ENCODE results near the gene KLHL41. TPM values are rescaled to one million over a fixed set of nuclear protein-coding genes. Genes with fewer than 3 reads are reported as not detected.

Gene KLHL41
- polyA plus RNA-seq (2013, experiment 1 of 2), result not detected
- polyA plus RNA-seq (2013, experiment 2 of 2), result not detected

- H3K56ac ChIP-seq (ENCODE audit: low read length), result no peak within 1 kb of the TSS
- no peak within 1 kb of the TSS for H3K4ac ChIP-seq (ENCODE audit: low read depth, low read length)
- H3K27me3 ChIP-seq (ENCODE audit: insufficient read depth, low read length, poor library complexity), result no peaks in the 10 kb centered on the region
- H2BK120ac ChIP-seq (ENCODE audit: low read depth, low read length), result no peak within 1 kb of the TSS
- no peak within 1 kb of the TSS for H3K9ac ChIP-seq (ENCODE audit: low read length)
- H2BK15ac ChIP-seq (replicated peaks; ENCODE audit: low read depth), result no peak within 1 kb of the TSS
- H3K4me2 ChIP-seq (ENCODE audit: low read length), result no peak within 1 kb of the TSS
- H3K18ac ChIP-seq (ENCODE audit: low read length), result no peak within 1 kb of the TSS
- WGBS (ENCODE audit: extremely low coverage, insufficient coverage, low lambda C conversion rate), result no CpG with 5 or more reads among the region's 4 CpGs
- no peak within 1 kb of the TSS for H2BK5ac ChIP-seq (ENCODE audit: low read length)
- H3K23ac ChIP-seq (ENCODE audit: low read length), result no peak within 1 kb of the TSS
- H3K79me2 ChIP-seq (ENCODE audit: control insufficient read depth, insufficient read depth, low read length), result no peaks in the 10 kb centered on the region
- H2AK5ac ChIP-seq (ENCODE audit: low read length), result no peak within 1 kb of the TSS
- no peaks in the 10 kb centered on the region for H3K36me3 ChIP-seq (ENCODE audit: control insufficient read depth, insufficient read depth, low read length)
- H4K5ac ChIP-seq (ENCODE audit: low read length), result no peak within 1 kb of the TSS
- no peak within 1 kb of the TSS for H3K4me3 ChIP-seq (ENCODE audit: low read length)
- no peak within 1 kb of the TSS for H3K27ac ChIP-seq (ENCODE audit: low read depth, low read length)
- no peaks in the 10 kb centered on the region for H3K79me1 ChIP-seq (ENCODE audit: low read length)
- H4K8ac ChIP-seq (ENCODE audit: low read depth, low read length), result no peak within 1 kb of the TSS
- no peaks in the 10 kb centered on the region for H3K4me1 ChIP-seq (ENCODE audit: control insufficient read depth, low read depth, low read length)
- peak; percentile 2 for DNase-seq
Measured at GRCh38 chr2:169509298-169509885, at the start of gene KLHL41. TSS of gene KLHL41 (plus strand) at chr2:169509702. CDS start at chr2:169509779, 77 bp downstream.

- no peaks in the 10 kb centered on the region for H3K79me2 ChIP-seq (ENCODE audit: control insufficient read depth, insufficient read depth, low read length)
- no peaks in the 10 kb centered on the region for H3K36me3 ChIP-seq (ENCODE audit: control insufficient read depth, insufficient read depth, low read length)
- H3K4me1 ChIP-seq (ENCODE audit: control insufficient read depth, low read depth, low read length), result no peaks in the 10 kb centered on the region
- H3K56ac ChIP-seq (ENCODE audit: low read length), result no peak overlapping the region
- H2BK15ac ChIP-seq (replicated peaks; ENCODE audit: low read depth), result no peak overlapping the region
- H2BK120ac ChIP-seq (ENCODE audit: low read depth, low read length), result no peak overlapping the region
- H3K23ac ChIP-seq (ENCODE audit: low read length), result no peak overlapping the region
- no peak overlapping the region for H4K5ac ChIP-seq (ENCODE audit: low read length)
- no peak overlapping the region for H4K8ac ChIP-seq (ENCODE audit: low read depth, low read length)
- H2AK5ac ChIP-seq (ENCODE audit: low read length), result no peak overlapping the region
- WGBS (ENCODE audit: extremely low coverage, insufficient coverage, low lambda C conversion rate), result no CpG with 5 or more reads among the region's 1 CpG
- H2BK5ac ChIP-seq (ENCODE audit: low read length), result no peak overlapping the region
- no peak overlapping the region for H3K18ac ChIP-seq (ENCODE audit: low read length)
- H3K4me3 ChIP-seq (ENCODE audit: low read length), result no peak overlapping the region
- no peak overlapping the region for H3K9ac ChIP-seq (ENCODE audit: low read length)
- no peak overlapping the region for H3K4ac ChIP-seq (ENCODE audit: low read depth, low read length)
- no peak overlapping the region for H3K4me2 ChIP-seq (ENCODE audit: low read length)
- DNase-seq, result no peak
- no peaks in the 10 kb centered on the region for H3K79me1 ChIP-seq (ENCODE audit: low read length)
- H3K27me3 ChIP-seq (ENCODE audit: insufficient read depth, low read length, poor library complexity), result no peaks in the 10 kb centered on the region
- no peak overlapping the region for H3K27ac ChIP-seq (ENCODE audit: low read depth, low read length)
Measured at GRCh38 chr2:169461143-169461542, 48.4 kb upstream of the KLHL41 start.

GRCh38 chr2:169462896-169463695 is 46.4 kb upstream of the KLHL41 start:
- Histone ChIP-seq H3K9ac (ENCODE audit: low read length) (no peak overlapping the region), H2BK5ac (ENCODE audit: low read length) (no peak overlapping the region), H3K18ac (ENCODE audit: low read length) (no peak overlapping the region), H3K79me2 (ENCODE audit: control insufficient read depth, insufficient read depth, low read length) (no peaks in the 10 kb centered on the region), H3K23ac (ENCODE audit: low read length) (no peak overlapping the region), H3K4ac (ENCODE audit: low read depth, low read length) (no peak overlapping the region), H2AK5ac (ENCODE audit: low read length) (no peak overlapping the region), H3K36me3 (ENCODE audit: control insufficient read depth, insufficient read depth, low read length) (no peaks in the 10 kb centered on the region), H3K27me3 (ENCODE audit: insufficient read depth, low read length, poor library complexity) (no peaks in the 10 kb centered on the region), H3K4me2 (ENCODE audit: low read length) (no peak overlapping the region), H3K4me3 (ENCODE audit: low read length) (no peak overlapping the region), H2BK15ac (replicated peaks; ENCODE audit: low read depth) (no peak overlapping the region), H3K56ac (ENCODE audit: low read length) (no peak overlapping the region), H2BK120ac (ENCODE audit: low read depth, low read length) (no peak overlapping the region), H4K8ac (ENCODE audit: low read depth, low read length) (no peak overlapping the region), H3K27ac (ENCODE audit: low read depth, low read length) (no peak overlapping the region), H3K79me1 (ENCODE audit: low read length) (no peaks in the 10 kb centered on the region), H4K5ac (ENCODE audit: low read length) (no peak overlapping the region), H3K4me1 (ENCODE audit: control insufficient read depth, low read depth, low read length) (no peaks in the 10 kb centered on the region)
- WGBS (ENCODE audit: extremely low coverage, insufficient coverage, low lambda C conversion rate), result no CpG with 5 or more reads among the region's 4 CpGs
- no peak for DNase-seq

GRCh38 chr2:169464466-169464865 is 45.0 kb upstream of the KLHL41 start:
- H3K27ac ChIP-seq (ENCODE audit: low read depth, low read length), result no peak overlapping the region
- no peak overlapping the region for H3K9ac ChIP-seq (ENCODE audit: low read length)
- no peaks in the 10 kb centered on the region for H3K4me1 ChIP-seq (ENCODE audit: control insufficient read depth, low read depth, low read length)
- H2AK5ac ChIP-seq (ENCODE audit: low read length), result no peak overlapping the region
- H3K56ac ChIP-seq (ENCODE audit: low read length), result no peak overlapping the region
- H3K18ac ChIP-seq (ENCODE audit: low read length), result no peak overlapping the region
- no peak for DNase-seq
- no peaks in the 10 kb centered on the region for H3K79me2 ChIP-seq (ENCODE audit: control insufficient read depth, insufficient read depth, low read length)
- no peak overlapping the region for H3K23ac ChIP-seq (ENCODE audit: low read length)
- H4K8ac ChIP-seq (ENCODE audit: low read depth, low read length), result no peak overlapping the region
- H3K27me3 ChIP-seq (ENCODE audit: insufficient read depth, low read length, poor library complexity), result no peaks in the 10 kb centered on the region
- no peak overlapping the region for H2BK15ac ChIP-seq (replicated peaks; ENCODE audit: low read depth)
- H3K79me1 ChIP-seq (ENCODE audit: low read length), result no peaks in the 10 kb centered on the region
- no peak overlapping the region for H2BK5ac ChIP-seq (ENCODE audit: low read length)
- H3K4me2 ChIP-seq (ENCODE audit: low read length), result no peak overlapping the region
- H3K36me3 ChIP-seq (ENCODE audit: control insufficient read depth, insufficient read depth, low read length), result no peaks in the 10 kb centered on the region
- no peak overlapping the region for H3K4ac ChIP-seq (ENCODE audit: low read depth, low read length)
- WGBS (ENCODE audit: extremely low coverage, insufficient coverage, low lambda C conversion rate), result no CpG with 5 or more reads among the region's 1 CpG
- no peak overlapping the region for H2BK120ac ChIP-seq (ENCODE audit: low read depth, low read length)
- H4K5ac ChIP-seq (ENCODE audit: low read length), result no peak overlapping the region
- no peak overlapping the region for H3K4me3 ChIP-seq (ENCODE audit: low read length)

GRCh38 chr2:169464882-169465281 is 44.6 kb upstream of the KLHL41 start:
- no CpG with 5 or more reads among the region's 2 CpGs for WGBS (ENCODE audit: extremely low coverage, insufficient coverage, low lambda C conversion rate)
- Histone ChIP-seq H2BK5ac (ENCODE audit: low read length) (no peak overlapping the region), H3K79me2 (ENCODE audit: control insufficient read depth, insufficient read depth, low read length) (no peaks in the 10 kb centered on the region), H3K9ac (ENCODE audit: low read length) (no peak overlapping the region), H3K27ac (ENCODE audit: low read depth, low read length) (no peak overlapping the region), H3K56ac (ENCODE audit: low read length) (no peak overlapping the region), H3K4me1 (ENCODE audit: control insufficient read depth, low read depth, low read length) (no peaks in the 10 kb centered on the region), H3K36me3 (ENCODE audit: control insufficient read depth, insufficient read depth, low read length) (no peaks in the 10 kb centered on the region), H2BK15ac (replicated peaks; ENCODE audit: low read depth) (no peak overlapping the region), H3K27me3 (ENCODE audit: insufficient read depth, low read length, poor library complexity) (no peaks in the 10 kb centered on the region), H3K18ac (ENCODE audit: low read length) (no peak overlapping the region), H3K79me1 (ENCODE audit: low read length) (no peaks in the 10 kb centered on the region), H2BK120ac (ENCODE audit: low read depth, low read length) (no peak overlapping the region), H3K23ac (ENCODE audit: low read length) (no peak overlapping the region), H4K5ac (ENCODE audit: low read length) (no peak overlapping the region), H3K4me3 (ENCODE audit: low read length) (no peak overlapping the region), H4K8ac (ENCODE audit: low read depth, low read length) (no peak overlapping the region), H3K4ac (ENCODE audit: low read depth, low read length) (no peak overlapping the region), H3K4me2 (ENCODE audit: low read length) (no peak overlapping the region), H2AK5ac (ENCODE audit: low read length) (no peak overlapping the region)
- DNase-seq, result no peak

Measured in mesendoderm (in vitro differentiated cells).